ENCODE data around the gene ALS2.

The ALS2 gene

DNA sequence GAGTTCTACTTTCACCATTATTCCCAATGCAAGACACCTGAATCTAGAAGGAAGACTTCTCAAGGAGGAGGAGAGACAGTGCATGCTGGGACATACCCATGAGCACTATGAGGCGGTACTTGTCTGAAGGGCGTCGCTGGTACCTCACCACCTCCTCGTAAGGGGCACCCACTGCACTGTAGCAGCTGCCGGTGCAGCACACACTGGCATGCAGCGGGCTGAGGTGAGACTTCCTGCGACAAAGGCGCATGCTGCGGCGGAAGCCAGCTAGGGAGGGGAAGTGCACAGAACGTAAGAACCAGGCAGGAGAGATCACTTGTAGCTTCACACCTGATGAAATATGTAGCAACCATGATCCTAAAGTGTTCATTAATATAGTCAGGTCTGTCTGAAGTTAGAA is 124.6 kb downstream of the ALS2 start:
- no peak for DNase-seq (ENCODE audit: low read depth in 1 of 2, low spot score in 1 of 2)
- no peak for TF ChIP-seq SPI1 (IDR thresholded peaks at IDR 0.05; ENCODE audit: borderline replicate concordance, low read depth)
- TF ChIP-seq POLR2AphosphoS5 (IDR thresholded peaks at IDR 0.05; ENCODE audit: low read depth), result no peak
- TF ChIP-seq, protein P1, sequence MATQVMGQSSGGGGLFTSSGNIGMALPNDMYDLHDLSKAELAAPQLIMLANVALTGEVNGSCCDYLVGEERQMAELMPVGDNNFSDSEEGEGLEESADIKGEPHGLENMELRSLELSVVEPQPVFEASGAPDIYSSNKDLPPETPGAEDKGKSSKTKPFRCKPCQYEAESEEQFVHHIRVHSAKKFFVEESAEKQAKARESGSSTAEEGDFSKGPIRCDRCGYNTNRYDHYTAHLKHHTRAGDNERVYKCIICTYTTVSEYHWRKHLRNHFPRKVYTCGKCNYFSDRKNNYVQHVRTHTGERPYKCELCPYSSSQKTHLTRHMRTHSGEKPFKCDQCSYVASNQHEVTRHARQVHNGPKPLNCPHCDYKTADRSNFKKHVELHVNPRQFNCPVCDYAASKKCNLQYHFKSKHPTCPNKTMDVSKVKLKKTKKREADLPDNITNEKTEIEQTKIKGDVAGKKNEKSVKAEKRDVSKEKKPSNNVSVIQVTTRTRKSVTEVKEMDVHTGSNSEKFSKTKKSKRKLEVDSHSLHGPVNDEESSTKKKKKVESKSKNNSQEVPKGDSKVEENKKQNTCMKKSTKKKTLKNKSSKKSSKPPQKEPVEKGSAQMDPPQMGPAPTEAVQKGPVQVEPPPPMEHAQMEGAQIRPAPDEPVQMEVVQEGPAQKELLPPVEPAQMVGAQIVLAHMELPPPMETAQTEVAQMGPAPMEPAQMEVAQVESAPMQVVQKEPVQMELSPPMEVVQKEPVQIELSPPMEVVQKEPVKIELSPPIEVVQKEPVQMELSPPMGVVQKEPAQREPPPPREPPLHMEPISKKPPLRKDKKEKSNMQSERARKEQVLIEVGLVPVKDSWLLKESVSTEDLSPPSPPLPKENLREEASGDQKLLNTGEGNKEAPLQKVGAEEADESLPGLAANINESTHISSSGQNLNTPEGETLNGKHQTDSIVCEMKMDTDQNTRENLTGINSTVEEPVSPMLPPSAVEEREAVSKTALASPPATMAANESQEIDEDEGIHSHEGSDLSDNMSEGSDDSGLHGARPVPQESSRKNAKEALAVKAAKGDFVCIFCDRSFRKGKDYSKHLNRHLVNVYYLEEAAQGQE (IDR thresholded peaks at IDR 0.05; ENCODE audit: insufficient replicate concordance, low read depth), result no peak
- TF ChIP-seq GABPA (IDR thresholded peaks at IDR 0.05; ENCODE audit: low read depth), result no peak
- TF ChIP-seq, protein P2, sequence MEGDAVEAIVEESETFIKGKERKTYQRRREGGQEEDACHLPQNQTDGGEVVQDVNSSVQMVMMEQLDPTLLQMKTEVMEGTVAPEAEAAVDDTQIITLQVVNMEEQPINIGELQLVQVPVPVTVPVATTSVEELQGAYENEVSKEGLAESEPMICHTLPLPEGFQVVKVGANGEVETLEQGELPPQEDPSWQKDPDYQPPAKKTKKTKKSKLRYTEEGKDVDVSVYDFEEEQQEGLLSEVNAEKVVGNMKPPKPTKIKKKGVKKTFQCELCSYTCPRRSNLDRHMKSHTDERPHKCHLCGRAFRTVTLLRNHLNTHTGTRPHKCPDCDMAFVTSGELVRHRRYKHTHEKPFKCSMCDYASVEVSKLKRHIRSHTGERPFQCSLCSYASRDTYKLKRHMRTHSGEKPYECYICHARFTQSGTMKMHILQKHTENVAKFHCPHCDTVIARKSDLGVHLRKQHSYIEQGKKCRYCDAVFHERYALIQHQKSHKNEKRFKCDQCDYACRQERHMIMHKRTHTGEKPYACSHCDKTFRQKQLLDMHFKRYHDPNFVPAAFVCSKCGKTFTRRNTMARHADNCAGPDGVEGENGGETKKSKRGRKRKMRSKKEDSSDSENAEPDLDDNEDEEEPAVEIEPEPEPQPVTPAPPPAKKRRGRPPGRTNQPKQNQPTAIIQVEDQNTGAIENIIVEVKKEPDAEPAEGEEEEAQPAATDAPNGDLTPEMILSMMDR (IDR thresholded peaks at IDR 0.05; ENCODE audit: insufficient read depth, low read length), result no peak
- no peak overlapping the region for H3K27ac ChIP-seq (replicated peaks)

DNA sequence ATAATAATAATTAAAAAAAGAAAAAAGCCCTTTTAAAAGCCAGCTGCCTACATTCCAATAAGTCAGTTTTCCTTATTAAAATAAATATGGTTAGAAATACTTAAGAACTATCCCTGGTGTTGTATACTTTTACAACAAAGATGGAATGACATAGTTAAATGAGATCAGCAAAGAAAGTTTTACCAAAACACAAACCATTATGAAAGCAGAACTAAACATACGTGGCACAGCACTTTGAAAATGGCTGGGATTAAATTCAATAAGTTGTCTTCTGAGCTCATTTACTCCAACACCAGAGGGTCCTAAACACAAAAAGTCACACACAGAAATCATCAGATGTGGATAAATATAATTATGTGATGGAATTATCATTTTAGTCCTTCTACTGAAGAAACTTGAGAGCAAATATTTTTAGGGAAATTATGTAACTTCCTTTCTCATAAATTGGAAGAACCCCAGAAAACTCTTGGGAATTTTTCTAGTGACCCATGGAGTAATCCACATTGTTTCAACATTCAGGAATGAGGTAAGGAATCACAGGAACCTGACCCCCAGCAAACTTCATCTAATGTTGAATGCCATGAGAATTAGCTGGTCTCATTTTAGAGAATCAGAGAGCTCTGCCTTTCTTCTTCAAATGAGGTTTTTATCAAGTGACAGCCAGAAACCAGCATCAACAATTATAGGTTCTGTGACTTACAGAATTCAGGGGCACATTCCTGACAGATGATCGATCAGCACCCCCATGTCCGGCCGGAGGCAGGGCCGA is 125.9 kb downstream of the ALS2 start:
- H3K27ac ChIP-seq (replicated peaks), result no peak overlapping the region

More for the DNA sequence above, 124.6 kb downstream of the ALS2 start:
- Histone ChIP-seq H3K27me3 (ENCODE audit: insufficient read depth, poor library complexity, severe bottlenecking) (no peaks in the 10 kb centered on the region), H3K4me3 (replicated peaks; ENCODE audit: insufficient read depth, low read length) (no peak overlapping the region)

DNA sequence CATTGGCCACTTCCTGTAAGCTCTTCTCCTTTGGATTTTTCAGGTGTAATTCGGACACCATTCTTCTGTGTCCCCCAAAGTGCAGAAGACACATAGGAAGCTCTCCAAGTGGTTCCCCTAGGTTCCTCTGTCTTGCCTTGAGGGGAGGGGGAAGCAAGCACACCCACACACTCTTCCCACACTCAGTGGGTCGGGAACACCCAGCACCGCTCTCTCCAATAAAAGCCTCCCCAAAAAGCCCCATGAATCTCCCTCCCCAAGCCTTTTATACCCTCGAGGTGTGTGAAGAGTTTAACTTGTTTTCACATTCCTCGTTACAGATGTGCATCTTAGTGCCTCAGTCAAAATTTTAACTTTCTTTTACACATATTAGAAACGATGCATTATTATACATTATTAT is 127.5 kb downstream of the ALS2 start:
- DNase-seq (ENCODE audit: low read depth in 1 of 2, low spot score in 1 of 2), result no peak
- Histone ChIP-seq H3K27ac (replicated peaks) (no peak overlapping the region), H3K27me3 (ENCODE audit: insufficient read depth, poor library complexity, severe bottlenecking) (no peaks in the 10 kb centered on the region), H3K4me3 (replicated peaks; ENCODE audit: insufficient read depth, low read length) (no peak overlapping the region)
- TF ChIP-seq, protein P2 (IDR thresholded peaks at IDR 0.05; ENCODE audit: insufficient read depth, low read length), result no peak
- TF ChIP-seq POLR2AphosphoS5 (IDR thresholded peaks at IDR 0.05; ENCODE audit: low read depth), result no peak
- no peak for TF ChIP-seq SPI1 (IDR thresholded peaks at IDR 0.05; ENCODE audit: borderline replicate concordance, low read depth)
- TF ChIP-seq, protein P1 (IDR thresholded peaks at IDR 0.05; ENCODE audit: insufficient replicate concordance, low read depth), result no peak
- no peak for TF ChIP-seq GABPA (IDR thresholded peaks at IDR 0.05; ENCODE audit: low read depth)

More for the DNA sequence above, 125.9 kb downstream of the ALS2 start:
- Histone ChIP-seq H3K4me3 (replicated peaks; ENCODE audit: insufficient read depth, low read length) (no peak overlapping the region), H3K27me3 (ENCODE audit: insufficient read depth, poor library complexity, severe bottlenecking) (no peaks in the 10 kb centered on the region)
- no peak for TF ChIP-seq GABPA (IDR thresholded peaks at IDR 0.05; ENCODE audit: low read depth)
- TF ChIP-seq POLR2AphosphoS5 (IDR thresholded peaks at IDR 0.05; ENCODE audit: low read depth), result no peak
- TF ChIP-seq SPI1 (IDR thresholded peaks at IDR 0.05; ENCODE audit: borderline replicate concordance, low read depth), result no peak
- TF ChIP-seq, protein P2 (IDR thresholded peaks at IDR 0.05; ENCODE audit: insufficient read depth, low read length), result no peak
- TF ChIP-seq, protein P1 (IDR thresholded peaks at IDR 0.05; ENCODE audit: insufficient replicate concordance, low read depth), result no peak
- DNase-seq (ENCODE audit: low read depth in 1 of 2, low spot score in 1 of 2), result no peak
